ENCODE results near the gene TDRD3. TPM values are rescaled to one million over a fixed set of nuclear protein-coding genes. Genes with fewer than 3 reads are reported as not detected.
A peak's percentile ranks its signal among the peaks of the same experiment; 100 is the strongest.

TDRD3 gene
- total RNA-seq, 2 donors from 2014 or later: 12.9 to 22.5 TPM

DNA sequence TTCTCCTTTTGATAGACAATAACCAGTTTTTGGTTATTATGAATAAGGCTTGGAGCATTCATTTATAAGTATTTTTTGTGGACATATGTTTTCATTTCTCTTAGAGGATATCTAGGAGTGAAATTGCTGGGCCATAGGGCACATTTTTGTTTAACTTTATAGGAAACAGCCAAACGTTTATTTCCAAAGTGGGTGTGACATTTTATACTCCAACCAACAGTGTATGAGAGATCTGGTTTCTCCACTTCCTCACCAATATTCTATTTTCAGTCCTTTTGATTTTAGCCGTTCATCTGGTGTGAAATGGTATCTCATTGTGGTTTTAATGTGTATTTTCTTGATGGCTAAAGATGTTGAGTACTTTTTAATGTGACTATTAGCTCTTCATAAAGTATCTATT is 21.9 kb downstream of the TDRD3 start:
- ATAC-seq (no peak), DNase-seq (ENCODE audit: low spot score in 2 of 2) (no peak)
- H3K27ac Mint-ChIP-seq: no peak overlapping the region
- H3K9me3 Mint-ChIP-seq: peaks cover 0 to 8% of the 10 kb centered on the region in 2 donors
- peaks cover 0 to 16% of the 10 kb centered on the region in 2 donors for H3K36me3 Mint-ChIP-seq

DNA sequence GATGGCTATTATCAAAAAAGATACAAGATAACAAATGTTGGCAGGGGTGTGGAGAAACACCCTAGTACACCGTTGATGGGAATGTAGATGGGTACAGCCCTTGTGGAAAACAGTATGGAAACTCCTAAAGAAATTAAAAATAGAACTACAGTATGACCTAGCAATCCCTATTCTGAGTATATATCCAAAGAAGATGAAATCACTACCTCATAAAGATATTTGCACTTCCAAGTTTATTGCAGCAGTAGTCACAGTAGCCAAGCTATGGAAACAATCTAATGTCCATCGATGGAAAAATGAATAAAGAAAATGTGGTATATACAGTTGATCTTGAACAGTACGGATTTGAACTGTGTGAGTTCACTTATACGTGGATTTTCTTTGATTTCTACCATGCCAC is 28.3 kb downstream of the TDRD3 start:
- no peak overlapping the region for H3K27ac Mint-ChIP-seq
- no peak for ATAC-seq

DNA sequence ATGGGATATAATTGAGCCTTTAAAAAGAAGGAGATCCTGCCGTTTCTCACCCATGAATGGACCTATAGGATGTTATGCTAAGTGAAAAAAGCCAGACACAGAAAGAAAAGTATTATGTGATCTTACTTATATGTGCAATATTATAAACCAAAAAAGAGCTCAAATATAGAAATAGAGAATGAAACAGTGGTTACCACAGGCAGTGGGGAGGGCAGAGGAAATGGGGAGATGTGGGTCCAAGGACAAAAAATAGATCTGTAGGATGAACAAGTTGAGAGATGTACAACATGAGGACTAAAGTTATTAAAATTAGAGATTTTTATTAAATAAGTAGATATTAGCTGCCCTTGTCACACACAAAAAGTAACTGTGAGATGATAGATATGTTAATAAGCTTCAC is 29.1 kb downstream of the TDRD3 start:
- ATAC-seq (no peak), DNase-seq (ENCODE audit: low spot score in 2 of 2) (no peak)
- no peak overlapping the region for H3K27ac Mint-ChIP-seq
- peaks cover 0 to 7% of the 10 kb centered on the region in 2 donors for H3K36me3 Mint-ChIP-seq
- H3K9me3 Mint-ChIP-seq: peaks cover 0 to 6% of the 10 kb centered on the region in 2 donors

More for the DNA sequence above, 28.3 kb downstream of the TDRD3 start:
- Mint-ChIP-seq H3K36me3 (peaks cover 0 to 12% of the 10 kb centered on the region in 2 donors), H3K9me3 (peaks cover 0 to 8% of the 10 kb centered on the region in 2 donors)
- DNase-seq (ENCODE audit: low spot score in 2 of 2): no peak

DNA sequence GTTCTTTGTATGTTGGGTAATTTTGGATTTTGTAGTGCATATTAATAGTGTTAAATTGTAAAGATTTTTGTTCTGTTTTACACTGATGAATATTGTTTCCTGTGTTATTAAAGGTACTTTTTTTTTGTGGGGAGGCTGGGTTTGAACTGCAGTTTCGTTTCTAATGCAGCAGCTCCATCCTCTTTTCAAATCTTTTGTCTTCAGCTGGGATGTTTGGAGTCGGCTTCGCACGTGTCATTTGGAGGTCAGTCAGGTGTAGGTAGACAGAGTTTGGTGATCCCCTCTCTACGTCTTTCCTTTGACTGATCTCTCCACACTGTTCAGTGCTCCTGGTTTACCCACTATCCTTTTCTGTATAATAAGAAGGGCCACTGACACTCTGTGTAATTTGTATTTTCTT is 30.3 kb downstream of the TDRD3 start:
- H3K27ac Mint-ChIP-seq: no peak overlapping the region
- DNase-seq (ENCODE audit: low spot score in 2 of 2) (no peak), ATAC-seq (no peak)
- H3K9me3 Mint-ChIP-seq: no peaks in the 10 kb centered on the region
- H3K36me3 Mint-ChIP-seq: no peaks in the 10 kb centered on the region

DNA sequence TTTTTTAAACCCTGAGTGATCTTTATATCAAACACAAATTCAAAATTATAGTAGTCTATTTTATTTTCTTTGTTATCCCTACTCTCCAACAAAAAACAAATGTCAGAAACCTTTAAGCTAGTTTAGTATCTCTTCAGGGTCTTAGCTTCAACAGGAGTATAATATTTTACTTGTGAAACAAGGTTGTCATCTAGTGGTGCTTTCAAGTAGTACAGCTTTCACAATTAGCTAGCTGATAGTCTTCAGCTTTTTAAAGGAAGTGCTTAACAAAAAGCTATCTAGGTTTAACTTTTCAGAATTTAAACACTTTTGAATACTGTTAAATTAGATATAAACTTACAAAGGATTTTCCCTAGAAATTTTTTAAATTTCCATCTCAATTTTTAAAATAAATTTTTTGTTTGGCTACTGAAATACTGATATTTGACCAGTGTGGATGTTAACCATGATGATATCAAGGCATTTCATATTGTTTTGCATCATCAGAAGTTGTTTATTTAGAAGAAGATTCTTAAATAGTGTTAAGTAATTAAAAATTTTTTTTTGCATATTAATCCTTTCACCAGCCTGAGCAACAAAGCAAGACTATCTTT is 34.2 kb downstream of the TDRD3 start:
- DNase-seq (ENCODE audit: low spot score in 2 of 2) (no peak), ATAC-seq (peak; percentile 65 to 75)
- no peaks in the 10 kb centered on the region for H3K9me3 Mint-ChIP-seq
- no peaks in the 10 kb centered on the region for H3K36me3 Mint-ChIP-seq
- no peak overlapping the region for H3K27ac Mint-ChIP-seq

DNA sequence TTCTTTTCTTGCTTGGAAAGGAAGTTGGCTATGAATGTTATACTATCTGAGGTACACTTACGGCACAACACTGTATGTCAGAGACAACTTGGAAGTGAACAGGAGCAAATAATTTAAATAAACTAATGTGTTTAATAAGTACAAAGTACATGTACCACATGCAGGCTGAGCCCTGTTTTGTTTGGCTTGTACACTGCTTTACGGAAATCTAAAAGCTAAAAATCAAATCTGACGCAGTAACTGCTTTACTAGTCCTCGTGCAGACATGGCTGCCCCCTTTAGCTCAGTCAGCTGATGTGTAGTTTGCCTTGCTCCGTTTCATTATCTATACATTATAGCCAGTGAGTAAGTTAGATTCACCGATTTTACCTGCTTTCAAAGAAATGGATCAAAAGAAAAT is 36.5 kb downstream of the TDRD3 start:
- no peak overlapping the region for H3K27ac Mint-ChIP-seq
- DNase-seq (ENCODE audit: low spot score in 2 of 2) (no peak), ATAC-seq (no peak)
- no peaks in the 10 kb centered on the region for H3K36me3 Mint-ChIP-seq
- H3K9me3 Mint-ChIP-seq: no peaks in the 10 kb centered on the region

DNA sequence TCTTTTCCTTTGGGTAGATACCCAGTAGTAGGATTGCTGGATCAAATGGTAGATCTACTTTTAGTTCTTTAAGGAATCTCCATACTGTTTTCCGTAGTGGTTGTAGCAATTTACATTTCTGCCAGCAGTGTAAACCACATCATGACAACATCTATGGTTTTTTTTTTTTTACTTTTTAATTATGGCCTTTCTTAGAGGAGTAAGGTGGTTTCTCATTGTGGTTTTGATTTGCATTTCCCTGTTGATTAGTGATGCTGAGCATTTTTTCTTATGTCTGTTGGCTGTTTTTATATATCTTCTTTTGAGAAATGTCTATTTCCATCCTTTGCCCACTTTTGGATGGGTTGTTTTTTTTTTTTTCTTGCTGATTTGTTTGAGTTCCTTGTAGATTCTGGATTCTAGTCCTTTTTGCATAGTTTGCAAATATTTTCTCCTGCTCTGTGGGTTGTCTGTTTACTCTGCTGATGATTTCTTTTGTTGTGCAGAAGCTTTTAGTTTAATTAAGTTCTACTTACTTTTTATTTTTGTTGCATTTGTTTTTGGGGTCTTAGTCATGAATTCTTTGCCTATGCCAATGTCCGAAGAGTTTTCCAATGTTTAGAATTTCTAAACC is 38.8 kb downstream of the TDRD3 start:
- no peak for ATAC-seq
- no peak overlapping the region for H3K27ac Mint-ChIP-seq

DNA sequence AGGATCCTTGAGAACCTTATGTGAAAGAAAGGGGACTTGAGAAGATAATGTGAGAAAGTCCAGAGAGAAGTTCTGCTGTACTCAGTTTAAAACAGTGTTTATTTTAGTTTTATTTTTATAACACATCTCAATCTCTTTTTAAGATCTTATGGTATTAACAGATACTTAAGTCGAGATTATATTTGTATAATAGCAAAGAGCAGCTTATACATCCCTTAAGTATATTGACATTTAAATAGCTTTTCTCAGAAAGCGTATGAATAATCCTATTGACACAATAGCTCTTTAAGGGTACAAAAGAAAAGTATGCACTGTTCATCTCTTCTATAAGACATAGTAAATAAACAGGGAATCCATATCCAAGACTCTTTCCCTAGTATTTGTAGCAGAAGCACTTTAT is 42.2 kb downstream of the TDRD3 start:
- DNase-seq (ENCODE audit: low spot score in 2 of 2) (no peak), ATAC-seq (no peak)
- H3K9me3 Mint-ChIP-seq: no peaks in the 10 kb centered on the region
- no peak overlapping the region for H3K27ac Mint-ChIP-seq
- no peaks in the 10 kb centered on the region for H3K36me3 Mint-ChIP-seq

More for the DNA sequence above, 38.8 kb downstream of the TDRD3 start:
- H3K9me3 Mint-ChIP-seq: no peaks in the 10 kb centered on the region
- no peaks in the 10 kb centered on the region for H3K36me3 Mint-ChIP-seq
- DNase-seq (ENCODE audit: low spot score in 2 of 2): no peak

DNA sequence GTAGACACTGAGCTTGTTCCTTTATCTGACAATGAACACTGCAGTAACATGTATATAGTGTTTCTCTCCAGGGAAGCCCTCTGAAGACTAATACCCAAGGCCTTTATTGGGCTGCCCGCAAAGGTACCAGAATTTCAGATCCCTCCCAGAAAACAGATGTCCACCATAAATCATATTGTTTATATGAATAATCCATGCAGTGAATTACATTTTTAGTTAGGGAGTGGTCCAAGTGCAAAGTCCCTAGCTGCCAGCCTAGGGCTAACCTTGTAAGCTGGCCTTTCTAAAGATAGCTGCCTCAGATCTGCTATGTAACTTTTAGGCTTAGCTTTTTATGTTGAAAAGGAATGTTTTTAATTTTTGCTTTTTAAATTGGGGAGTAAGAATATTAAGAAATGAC is 44.7 kb downstream of the TDRD3 start:
- no peak overlapping the region for H3K27ac Mint-ChIP-seq
- H3K9me3 Mint-ChIP-seq: no peaks in the 10 kb centered on the region
- no peak for ATAC-seq
- H3K36me3 Mint-ChIP-seq: no peaks in the 10 kb centered on the region
- DNase-seq (ENCODE audit: low spot score in 2 of 2): no peak

DNA sequence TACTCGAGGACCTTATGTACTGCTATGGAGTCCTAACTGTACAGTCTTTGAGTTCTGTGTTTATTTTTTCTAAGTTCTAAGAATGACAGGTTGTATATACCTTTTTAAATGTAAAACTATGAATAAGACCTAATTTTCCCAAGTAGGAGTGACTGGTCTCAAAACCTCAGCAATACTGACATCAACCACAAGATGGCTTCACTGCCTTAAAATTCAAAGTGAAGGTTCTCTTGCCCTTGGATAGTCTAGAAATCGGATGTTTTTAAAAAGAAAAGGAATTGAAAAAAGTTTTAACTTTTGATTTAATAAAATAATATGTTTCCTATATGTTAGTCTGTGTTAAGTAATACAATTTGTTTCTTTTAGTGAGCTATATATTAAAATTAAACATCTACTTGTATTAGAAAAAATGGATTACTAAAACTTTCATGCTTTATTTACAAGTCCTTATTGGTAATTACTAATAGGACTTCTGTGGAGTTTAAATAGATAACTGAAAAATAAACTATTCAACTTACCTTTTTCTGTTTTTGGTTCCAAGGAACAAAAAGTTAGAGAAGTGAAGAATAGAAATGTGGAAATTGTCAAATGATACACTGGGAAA is 52.0 kb downstream of the TDRD3 start:
- ATAC-seq (no peak), DNase-seq (ENCODE audit: low spot score in 2 of 2) (peak in 1 of 2 donors; percentile 12)
- Mint-ChIP-seq H3K27ac (no peak overlapping the region), H3K9me3 (no peaks in the 10 kb centered on the region), H3K36me3 (no peaks in the 10 kb centered on the region)

DNA sequence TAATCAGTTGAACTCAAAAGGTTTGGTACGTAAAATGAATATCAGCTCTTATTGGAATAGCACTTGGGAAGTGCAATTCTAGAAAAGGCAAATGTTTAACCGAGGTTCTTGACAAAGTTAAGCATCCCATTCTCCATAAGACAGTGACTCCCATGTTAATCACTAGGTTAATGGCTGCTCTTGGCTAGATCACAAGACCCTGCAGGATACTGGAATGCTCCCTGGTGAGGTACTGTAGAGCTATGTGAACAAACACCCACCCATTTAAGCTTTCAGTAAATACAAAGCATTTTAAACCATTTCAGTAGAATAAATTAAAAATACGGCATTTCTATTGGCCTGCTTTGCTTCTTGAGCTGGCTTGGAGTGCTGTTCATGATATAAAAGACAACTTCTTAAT is 56.5 kb downstream of the TDRD3 start:
- DNase-seq (ENCODE audit: low spot score in 2 of 2) (no peak), ATAC-seq (no peak)
- Mint-ChIP-seq H3K36me3 (no peaks in the 10 kb centered on the region), H3K9me3 (no peaks in the 10 kb centered on the region), H3K27ac (no peak overlapping the region)

DNA sequence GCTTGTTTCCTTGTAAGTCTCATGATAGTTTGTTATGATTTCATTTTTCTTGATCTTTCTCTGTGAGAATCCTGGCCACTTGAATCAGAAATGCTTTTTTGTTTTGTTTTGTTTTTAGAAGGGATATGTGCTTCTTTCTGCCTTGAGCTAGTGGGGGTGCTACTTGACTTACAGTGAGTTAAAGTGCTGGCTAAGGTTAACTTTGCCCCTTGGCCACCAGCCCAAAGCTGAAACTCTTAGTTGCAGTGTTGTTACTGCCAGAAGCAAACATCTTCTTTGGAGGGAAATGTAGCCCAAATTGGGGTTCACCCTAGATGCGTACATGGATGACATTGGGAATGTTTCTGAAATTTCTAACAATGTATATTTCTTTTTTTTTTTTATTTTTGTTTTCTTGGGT is 57.4 kb downstream of the TDRD3 start:
- no peak for DNase-seq (ENCODE audit: low spot score in 2 of 2)
- no peak for ATAC-seq
- no peaks in the 10 kb centered on the region for H3K9me3 Mint-ChIP-seq
- no peak overlapping the region for H3K27ac Mint-ChIP-seq
- H3K36me3 Mint-ChIP-seq: no peaks in the 10 kb centered on the region

DNA sequence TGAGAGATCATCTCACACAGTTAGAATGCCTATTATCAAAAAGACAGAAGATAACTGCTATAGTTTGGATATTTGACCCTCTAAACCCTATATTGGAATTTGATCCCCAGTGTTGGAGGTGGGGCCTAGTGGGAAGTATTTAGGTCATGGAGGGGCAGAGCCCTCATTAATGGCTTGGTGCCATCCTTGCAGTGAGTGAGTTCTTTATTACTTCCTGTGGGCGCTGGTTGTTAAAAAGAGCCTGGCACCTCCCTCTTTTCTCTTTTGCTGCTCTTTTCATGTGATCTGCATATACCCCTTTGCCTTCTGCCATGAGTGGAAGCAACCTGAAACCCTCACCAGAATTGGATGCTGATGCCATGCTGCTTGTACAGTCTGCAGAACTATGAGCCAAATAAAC is 66.8 kb downstream of the TDRD3 start:
- no peak for DNase-seq (ENCODE audit: low spot score in 2 of 2)

DNA sequence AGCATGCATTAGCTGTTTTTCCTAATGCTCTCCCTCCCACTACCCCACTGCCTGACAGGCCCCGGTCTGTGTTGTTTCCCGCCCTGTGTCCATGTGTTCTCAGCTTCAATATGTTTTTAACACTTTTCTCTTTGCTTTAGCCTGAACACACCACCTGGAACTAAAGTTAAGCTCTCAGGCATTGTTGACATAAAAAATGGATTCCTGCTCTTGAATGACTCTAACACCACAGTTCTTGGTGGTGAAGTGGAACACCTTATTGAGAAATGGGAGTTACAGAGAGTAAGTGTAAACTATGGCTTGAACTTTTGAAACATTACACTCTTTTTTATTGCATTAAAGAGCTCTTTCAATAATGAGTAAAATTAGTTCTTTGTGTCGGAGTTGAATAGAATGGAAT is 70.1 kb downstream of the TDRD3 start:
- no peaks in the 10 kb centered on the region for H3K9me3 Mint-ChIP-seq
- peaks cover 12 to 22% of the 10 kb centered on the region in 2 donors for H3K36me3 Mint-ChIP-seq
- DNase-seq (ENCODE audit: low spot score in 2 of 2) (no peak), ATAC-seq (no peak)
- no peak overlapping the region for H3K27ac Mint-ChIP-seq

More for the DNA sequence above, 66.8 kb downstream of the TDRD3 start:
- Mint-ChIP-seq H3K36me3 (peaks cover 5 to 25% of the 10 kb centered on the region in 2 donors), H3K9me3 (no peaks in the 10 kb centered on the region), H3K27ac (no peak overlapping the region)
- ATAC-seq: no peak

DNA sequence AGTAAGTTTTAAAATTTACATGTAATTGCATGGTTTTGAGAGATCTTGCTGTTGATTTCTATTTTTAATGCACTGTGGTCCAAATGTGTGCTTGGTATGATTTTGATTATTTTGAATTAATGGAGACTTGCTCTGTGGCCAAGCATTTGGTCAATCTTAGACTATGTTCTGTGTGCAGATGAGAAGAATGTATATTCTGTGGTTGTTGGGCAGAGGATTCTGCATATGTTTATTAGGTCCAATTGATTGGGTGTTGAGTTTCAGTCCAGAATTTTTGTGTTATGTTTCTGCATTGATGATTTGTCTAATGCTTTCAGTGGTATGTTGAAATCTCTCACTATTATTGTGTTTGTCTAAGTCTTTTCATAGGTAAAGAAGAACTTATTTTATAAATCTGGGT is 82.3 kb downstream of the TDRD3 start:
- Mint-ChIP-seq H3K27ac (no peak overlapping the region), H3K36me3 (peaks cover 40 to 66% of the 10 kb centered on the region in 2 donors), H3K9me3 (peaks cover 4 to 18% of the 10 kb centered on the region in 2 donors)
- DNase-seq (ENCODE audit: low spot score in 2 of 2) (no peak), ATAC-seq (no peak)

DNA sequence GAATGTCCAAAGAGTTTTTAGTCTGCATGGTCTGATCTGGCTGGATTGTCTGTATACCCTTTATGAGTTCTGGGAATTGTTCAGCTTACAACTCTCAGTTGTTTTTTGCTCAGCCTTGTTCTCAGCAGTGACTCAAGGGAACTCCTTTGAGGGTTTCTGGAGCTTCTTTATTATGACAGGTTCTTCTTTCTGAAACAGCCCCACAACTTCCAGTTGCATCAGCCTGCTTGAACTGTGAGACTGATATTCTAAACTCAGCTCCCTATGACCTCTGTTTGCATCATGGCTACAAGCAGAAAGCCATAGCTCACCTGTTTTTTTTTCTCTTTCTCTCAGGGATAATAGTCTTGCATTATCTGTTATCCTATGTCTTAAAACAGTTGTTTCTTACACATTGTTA is 85.0 kb downstream of the TDRD3 start:
- Mint-ChIP-seq H3K36me3 (peaks cover 49 to 54% of the 10 kb centered on the region in 2 donors), H3K27ac (no peak overlapping the region), H3K9me3 (peaks cover 4 to 13% of the 10 kb centered on the region in 2 donors)
- ATAC-seq: peak in 1 of 2 donors; percentile 59
- DNase-seq (ENCODE audit: low spot score in 2 of 2): no peak

DNA sequence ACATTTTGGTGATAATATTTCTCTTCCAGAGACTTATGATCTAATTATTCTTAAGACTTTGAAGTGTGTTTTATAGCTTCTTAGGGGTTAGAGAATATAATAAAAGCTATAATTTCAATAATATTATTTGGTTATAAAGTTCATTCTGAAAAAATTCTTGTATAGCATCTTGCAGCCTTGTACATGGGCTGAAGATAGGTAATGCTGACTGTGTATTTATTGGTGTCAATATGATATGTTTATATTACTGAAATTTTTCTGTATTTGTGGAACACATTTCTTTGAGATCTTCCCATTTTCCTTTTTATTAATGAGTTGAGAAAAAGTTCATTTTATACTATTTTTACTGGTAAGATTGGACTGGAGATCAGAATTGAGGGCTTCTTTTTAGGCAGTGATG is 87.8 kb downstream of the TDRD3 start:
- Mint-ChIP-seq H3K27ac (no peak overlapping the region), H3K36me3 (peaks cover 43 to 54% of the 10 kb centered on the region in 2 donors), H3K9me3 (peaks cover 6 to 7% of the 10 kb centered on the region in 2 donors)
- DNase-seq (ENCODE audit: low spot score in 2 of 2): no peak
- ATAC-seq: no peak

DNA sequence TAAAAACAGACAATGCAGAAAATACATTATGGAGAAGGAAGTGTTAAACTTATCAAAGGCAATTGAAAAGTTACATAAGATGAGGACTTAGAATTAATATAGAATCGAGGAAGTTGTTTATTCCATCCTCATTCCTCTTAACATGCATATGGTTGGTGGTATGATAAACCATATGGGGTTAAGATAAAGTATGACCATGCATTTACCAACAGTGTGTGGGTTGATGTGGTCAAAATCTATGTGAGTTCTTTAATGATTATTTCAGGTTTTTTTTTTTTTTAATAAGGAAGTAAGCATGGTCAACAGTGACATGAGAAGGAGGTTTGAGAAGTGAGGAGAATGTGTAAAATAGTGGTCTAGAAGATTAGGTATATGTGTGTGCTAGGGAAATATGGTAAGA is 94.5 kb downstream of the TDRD3 start:
- no peak for ATAC-seq
- Mint-ChIP-seq H3K9me3 (peaks cover 3 to 15% of the 10 kb centered on the region in 2 donors), H3K27ac (no peak overlapping the region), H3K36me3 (peaks cover 44 to 53% of the 10 kb centered on the region in 2 donors)
- no peak for DNase-seq (ENCODE audit: low spot score in 2 of 2)
